DOHH2 (cell line): ENCODE data around the gene ANKRD2.

Source experiments
- CTCF ChIP-seq: fragments of 200-600 bp; sonication (generic); IDR thresholded peaks from one replicate; pipeline ENCODE4 v1.5.1; 2014; ENCODE audit warnings: antibody characterized with exemption, mild to moderate bottlenecking, low read depth, low read length; ENCODE audit not compliant: poor library complexity, severe bottlenecking
- EZH2phosphoT487 ChIP-seq: fragments of 200-600 bp; sonication (generic); IDR thresholded peaks from 2 replicates; pipeline ENCODE4 v1.6.1; 2017; ENCODE audit warnings: borderline replicate concordance, mild to moderate bottlenecking, antibody characterized with exemption, low read length, moderate library complexity, mixed read lengths

- TF ChIP-seq CTCF, result no peak
- TF ChIP-seq EZH2phosphoT487, result no peak
These were observed 25.9 kb upstream of the ANKRD2 start for GRCh38 chr10:97546456-97547270.
